NCI-H460 (cell line): Measurements from ENCODE around the gene LEP. TPM values are rescaled to one million over a fixed set of nuclear protein-coding genes. Genes with fewer than 3 reads are reported as not detected.
"Not testable (repeated sequence)": the region's sequence is repeated elsewhere in the genome, so short reads cannot be mapped to it uniquely, and the experiment has no call there.

Experiments
- DNase-seq: peaks from one replicate; pipeline ENCODE4 v3.0.0-alpha.2; 2016; ENCODE audit warnings: low read depth; ENCODE audit errors: extremely low read depth
- total RNA-seq: library from RNA; depleted of rRNA; stranded (reverse); fragments of >200 nt; shearing (Covaris generic); gene quantifications from 2 replicates; pipeline ENCODE4 v1.2.3, GENCODE V29; 2014

LEP gene
- total RNA-seq, 1 experiment from 2014 or later, result not detected

DNA sequence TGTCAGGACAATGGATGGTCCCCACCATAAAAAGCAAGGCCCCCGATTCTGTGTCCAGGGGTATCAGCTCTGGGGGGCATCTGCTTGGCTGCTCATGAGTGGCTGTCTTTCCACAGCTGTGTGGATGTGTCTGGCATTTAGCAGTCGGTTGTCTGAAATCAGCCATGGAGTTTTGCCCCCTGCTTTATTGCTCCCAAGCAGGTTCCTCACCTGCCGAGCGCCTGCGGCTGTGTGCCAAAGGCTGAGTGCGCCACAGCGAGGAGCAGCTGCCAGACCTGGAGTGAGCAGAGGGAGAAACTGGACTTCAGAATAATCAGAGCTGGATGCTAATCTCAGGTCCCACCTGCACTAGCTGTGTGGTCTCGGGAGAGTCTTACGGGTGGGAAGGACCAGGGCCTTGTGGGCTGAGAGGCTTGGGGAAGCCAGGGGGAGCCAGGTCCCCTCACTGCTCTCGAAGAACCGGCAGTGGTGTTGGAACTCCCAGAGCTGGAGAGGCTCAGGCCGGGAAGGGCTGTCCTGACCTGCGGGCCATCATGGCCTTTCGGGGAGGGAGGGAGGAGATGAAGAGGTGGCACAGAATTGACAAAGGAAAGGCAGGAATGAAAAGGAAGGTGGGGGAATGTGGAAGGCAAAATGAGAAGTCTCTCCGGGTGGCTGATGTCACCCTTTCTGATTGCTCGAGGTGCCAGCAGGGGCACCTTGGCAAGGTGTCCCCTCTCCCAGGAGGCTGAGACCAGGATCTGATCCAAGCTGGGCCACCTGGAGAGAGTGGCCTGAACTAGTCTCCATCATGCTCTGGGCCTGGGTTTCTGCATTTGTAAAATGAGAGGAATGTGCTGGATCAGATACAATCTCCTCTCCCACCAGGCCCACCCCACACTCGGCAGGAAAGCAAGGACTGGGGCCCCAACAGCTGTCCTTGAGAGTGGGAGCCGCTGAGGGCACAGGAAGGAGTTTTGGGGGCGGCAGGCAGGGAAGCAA, 30.2 kb upstream of the LEP start:
- DNase-seq, result no peak

DNA sequence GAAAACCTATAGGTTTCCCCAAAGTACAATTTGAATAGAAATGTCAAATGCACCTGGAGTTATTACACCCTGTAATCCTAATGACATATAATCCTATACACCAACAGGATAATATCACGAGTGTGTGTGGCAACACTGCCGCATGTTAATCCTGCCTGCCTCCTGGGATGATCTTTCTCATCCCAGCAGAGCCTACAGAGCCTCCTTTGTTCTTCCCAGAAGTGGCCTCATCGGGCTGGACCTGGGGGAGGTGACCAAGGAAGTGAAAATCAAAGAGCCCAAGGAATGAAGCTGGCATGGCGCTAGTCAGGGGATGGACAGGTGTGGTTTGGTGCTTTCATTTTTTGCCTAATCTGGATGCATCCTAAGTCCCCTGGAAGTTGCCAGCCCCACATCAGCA, 29.5 kb upstream of the LEP start:
- no peak for DNase-seq

DNA sequence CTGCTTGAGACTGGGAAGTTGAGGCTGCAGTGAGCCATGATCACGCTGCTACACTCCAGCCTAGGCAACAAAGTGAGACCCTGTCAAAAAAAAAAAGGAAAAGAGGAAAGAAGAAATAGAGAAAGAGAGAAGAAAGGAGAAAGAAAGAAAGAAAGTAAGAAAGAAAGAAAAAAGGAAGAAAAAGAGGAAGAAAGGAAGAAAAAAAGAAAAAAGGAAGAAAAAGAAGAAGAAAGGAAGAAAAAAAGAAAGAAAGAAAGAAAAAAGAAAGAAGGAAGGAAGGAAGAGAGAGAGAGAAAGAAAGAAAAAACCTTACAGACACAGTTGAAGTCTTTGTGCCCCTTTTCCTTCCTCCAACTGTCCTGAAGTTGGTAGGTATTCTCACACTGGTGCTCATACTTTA, 26.6 kb upstream of the LEP start:
- no peak for DNase-seq

DNA sequence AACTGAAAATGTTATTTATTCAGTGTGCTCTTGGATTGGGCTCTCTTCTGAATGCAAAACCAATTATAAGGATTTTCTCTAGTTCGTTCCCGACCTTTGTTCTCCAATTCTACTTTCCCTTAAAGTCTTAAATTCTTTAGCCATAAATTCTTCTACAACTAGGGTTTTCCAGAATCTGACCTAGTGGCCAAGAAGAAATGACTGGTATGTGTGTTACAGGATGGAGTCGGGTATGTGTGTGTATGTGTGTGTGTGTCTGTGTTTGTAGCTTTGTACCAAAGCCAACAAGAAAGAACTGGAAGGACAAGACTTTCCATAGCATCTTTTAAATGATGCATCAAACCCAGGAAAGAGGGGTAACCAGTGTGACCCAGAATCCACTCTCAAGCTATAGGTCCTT, 25.8 kb upstream of the LEP start:
- no peak for DNase-seq

DNA sequence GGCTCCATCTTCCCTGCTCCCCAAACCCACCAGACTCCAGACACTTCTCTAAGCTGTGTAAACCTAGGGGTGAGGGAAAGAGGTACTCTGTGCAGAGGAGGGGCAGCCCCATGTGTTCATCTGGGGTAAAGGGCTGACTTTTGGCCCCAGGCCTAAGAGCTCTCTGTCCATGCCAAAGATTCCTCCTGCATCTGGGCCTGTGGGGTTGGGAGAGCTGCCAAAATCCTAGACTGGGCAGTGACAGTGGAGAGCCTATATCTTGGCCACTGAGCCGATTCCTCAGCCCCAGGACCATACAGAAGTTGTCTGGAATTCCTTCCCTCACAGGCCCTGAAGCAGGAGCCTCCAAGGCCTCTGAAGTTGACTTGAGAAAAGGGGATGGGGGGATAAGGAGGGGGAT, 25.3 kb upstream of the LEP start:
- DNase-seq, result no peak

DNA sequence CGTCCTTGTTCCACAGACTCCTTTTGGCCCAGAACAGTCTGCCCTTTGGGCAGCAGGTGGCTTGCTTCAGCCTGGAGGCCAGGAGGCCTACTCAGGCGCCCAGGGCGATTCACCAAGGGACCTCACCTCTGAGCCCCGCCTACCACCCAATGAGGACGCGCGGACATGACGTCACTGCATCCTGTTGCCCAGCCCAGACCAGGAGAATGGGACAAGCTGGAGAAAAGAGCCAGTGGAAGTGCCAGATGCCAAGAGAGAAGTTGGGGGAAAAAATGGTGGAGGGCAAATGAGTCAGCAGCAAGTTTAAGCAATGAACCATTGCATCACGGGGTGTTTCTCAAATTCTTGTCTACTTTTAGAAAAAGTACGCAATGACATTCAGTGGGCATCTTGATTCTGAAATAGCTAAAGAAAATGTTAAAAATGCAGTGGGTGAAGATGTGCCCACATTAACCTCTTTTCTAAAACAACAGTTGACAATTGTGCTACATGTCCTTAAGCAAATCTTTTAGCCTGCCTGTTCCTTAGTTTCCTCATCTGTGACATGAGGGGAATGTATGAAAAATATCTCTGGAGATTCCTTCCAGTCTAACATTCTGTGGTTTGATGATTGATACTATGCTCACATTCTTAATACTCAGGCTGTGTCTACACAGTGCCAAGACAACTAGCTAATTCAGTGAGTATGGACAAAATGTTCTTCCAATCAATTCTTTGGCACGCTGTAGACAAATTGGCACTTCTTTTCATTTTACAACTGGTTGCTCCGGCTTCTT, 23.9 kb upstream of the LEP start:
- no peak for DNase-seq

DNA sequence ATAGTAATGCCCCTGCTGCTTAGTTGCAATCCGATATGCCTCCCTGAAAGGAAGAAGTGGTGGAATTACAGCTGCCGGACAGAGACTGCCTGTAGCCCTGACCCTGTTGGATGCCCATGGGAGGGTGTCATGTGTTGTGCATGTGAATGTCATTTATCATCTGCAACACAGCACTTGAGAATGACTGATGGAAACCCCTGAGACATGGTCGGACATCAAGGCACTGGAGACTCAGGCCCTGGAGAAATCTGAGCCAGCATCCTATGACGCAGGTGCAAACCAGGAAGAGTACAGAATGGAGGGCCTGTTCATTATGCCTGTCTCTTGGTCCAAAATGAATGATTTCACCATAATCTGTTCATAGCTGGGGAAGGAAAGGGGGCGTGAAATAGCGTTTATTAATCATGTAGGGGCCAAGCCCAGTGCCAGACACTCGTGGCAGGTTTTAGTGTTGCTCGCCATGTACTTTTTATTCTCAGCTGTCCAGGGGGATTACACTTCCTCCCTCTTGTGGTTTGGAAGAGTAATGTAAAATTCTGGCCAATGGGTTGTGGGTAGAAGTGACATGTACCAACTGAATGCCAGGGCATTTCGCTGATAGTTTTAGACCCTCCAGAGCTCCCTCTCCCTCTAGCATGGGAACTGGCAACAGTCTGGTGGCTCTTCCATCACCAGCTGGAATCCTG, 23.0 kb upstream of the LEP start:
- no peak for DNase-seq

DNA sequence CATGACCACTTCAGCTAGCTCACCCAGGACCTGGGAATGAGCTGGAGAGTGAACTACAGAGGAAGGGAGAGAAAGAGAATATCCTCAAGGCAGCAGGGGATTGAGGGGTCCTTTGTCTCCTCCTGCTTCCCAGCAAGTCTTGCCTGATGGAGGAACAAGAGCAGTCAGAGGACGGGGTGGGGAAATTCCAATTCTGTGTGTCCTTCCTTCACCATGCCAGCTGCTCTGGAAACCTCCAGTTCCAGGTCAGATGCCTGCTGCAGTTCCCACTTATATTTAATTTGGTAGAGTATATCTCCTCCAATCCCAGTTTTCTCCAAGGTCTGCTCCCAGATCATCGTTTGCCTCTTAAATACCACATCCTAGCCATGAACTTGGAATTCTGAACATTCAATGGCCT, 21.4 kb upstream of the LEP start:
- DNase-seq, result no peak

DNA sequence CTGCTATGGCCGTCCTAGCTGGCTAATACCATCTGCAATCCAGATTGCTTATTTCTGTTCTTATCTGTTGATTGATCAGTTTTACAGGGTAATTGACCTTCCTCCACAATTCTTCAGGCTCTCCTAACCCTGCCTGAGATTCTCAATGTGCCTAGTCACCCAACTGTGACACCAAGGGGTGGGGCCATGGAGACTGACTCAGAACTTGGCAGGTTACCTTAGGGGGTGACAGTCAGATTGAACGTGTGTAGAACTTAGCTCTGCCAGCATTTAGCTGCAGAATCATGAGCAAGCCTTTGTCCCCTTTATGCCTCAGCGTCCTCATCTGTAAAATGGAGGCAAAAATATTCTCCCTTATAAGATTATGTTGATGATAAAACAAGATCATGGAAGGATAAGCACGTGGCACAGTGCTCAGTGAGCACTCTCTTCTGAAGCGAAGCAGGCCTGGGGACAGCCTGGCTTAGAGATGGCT, 19.1 kb upstream of the LEP start:
- DNase-seq, result peak; percentile 59

DNA sequence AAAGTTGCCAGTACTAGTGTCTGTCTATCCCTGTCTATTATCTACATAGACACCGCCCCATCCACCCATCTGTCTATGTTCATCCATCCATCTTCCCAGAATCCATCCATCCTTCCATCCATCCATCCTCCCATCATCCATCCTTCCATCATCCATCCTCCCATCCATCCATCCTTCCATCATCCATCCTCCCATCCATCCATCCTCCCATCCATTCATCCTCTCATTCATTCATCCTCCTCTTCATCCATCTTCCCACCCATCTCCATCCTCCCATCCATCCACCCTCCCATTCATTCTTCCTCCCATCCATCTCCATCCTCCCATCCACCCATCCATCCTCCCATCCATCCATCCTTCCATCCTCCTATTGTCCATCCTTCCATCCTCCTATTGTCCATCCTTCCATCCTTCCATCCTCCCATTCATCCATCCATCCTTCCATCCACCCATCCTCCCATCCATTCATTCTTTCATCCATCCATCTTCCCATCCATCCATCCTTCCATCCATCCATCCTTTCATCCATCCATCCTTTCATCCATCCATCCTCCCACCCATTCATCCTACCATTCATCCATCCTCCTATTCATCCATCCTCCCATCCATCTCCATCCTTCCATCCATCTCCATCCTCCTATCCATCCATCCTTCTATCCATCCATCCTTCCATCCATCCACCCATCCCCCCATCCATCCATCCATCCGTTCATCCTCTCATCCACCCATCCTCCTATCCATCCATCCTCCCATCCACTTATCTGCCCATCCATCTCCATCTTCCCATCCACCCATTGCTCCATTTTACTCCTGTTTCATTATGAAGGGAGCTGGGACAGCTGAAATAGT, 14.7 kb upstream of the LEP start:
- DNase-seq, result no peak

DNA sequence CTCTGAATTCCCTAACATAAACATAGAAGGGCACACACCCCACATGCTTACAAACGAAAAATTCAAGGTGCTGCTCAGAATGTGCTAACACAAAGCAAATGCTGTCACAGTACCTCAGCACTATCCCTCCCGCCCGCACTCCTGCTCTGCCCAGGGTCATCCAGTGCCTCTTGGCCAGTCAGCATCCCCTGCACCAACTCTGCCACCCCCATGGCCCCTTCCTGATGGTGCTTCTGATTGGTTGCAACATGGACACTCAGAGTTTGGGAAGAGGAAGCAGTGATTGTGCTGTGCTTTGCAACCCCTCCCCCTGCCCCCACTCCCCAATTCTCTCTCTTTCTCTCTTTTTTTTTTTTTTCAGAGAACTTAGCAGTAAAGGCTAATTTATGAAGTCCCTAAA, 13.8 kb upstream of the LEP start:
- no peak for DNase-seq

DNA sequence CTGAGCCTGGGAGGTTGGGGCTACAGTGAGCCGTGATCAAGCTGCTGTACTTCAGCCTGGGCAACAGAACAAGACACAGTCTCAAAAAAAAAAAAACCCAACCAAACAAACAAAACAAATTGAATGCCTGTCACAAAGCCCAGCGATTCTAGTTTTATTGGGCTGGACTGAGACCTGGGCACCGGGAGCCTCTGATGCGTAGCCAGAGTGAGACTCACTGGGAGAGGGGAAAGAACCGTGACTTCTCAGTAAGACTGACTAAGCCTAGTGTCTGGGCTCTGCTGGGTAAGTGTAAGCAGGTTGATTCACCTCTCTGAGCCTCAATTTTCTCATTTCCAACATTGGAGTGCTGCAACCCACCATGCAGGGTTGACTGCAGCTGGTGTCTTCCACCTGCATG, 10.1 kb upstream of the LEP start:
- DNase-seq, result no peak

DNA sequence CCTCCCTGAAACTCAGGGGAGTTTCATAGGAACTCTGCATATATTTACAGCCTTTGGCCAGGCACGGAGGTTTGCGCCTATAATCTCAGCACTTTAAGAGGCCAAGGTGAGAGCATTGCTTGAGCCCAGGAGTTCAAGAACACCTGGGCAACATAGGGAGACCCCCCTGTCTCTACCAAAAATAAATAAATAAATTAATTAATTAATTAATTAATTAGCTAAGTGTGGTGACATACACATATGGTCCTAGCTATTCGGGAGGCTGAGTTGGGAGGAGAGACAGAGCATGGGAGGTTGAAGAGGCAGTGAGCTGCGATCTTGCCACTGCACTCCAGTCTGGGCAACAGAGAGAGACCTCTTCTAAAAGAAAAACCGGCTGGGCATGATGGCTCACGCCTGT, 9.4 kb upstream of the LEP start:
- DNase-seq, result no peak

DNA sequence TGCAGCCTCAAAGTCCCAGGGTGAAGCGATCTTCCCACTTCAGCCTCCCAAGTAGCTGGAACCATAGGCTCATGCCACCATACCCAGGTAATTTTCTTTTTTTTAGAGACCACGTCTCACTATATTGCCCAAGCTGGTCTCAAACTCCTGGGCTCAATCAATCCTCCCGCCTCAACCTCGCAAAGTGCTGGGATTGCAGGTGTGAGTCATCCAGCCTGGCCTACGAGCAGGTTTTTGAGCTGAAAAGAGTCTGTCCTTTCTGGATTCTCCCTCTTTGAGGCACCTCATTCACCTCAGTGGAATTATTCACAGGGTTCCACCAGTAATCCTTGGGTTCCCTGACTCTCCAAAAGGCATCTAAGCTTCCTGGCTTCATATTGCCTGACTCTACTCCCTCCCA, 7.6 kb upstream of the LEP start:
- no peak for DNase-seq

DNA sequence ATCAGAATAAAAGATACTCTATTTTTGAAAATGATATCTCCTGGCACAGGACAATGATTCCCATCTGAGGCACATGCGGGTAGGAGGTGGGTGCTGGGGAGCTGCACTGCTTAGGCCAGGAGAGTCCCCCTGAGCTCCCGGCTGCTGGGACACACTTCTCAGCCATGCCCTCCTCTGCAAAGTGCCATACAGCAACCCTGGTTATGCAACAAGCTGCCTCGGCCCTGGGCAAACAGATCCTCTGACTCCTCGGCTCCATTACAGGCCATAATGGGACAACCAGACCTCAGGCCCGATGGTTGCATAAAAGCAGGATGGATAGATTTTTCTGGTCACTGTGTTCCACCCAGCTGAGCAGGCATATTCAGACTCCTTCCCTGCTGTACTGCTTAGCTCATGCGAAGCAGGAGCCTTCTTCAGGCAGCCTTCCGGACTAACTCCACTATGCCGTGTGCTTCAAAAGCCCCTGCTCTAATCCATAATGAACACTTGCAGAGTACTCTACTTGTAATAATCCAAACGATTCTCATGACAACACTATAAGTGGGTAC, 6.5 kb upstream of the LEP start:
- DNase-seq, result no peak

DNA sequence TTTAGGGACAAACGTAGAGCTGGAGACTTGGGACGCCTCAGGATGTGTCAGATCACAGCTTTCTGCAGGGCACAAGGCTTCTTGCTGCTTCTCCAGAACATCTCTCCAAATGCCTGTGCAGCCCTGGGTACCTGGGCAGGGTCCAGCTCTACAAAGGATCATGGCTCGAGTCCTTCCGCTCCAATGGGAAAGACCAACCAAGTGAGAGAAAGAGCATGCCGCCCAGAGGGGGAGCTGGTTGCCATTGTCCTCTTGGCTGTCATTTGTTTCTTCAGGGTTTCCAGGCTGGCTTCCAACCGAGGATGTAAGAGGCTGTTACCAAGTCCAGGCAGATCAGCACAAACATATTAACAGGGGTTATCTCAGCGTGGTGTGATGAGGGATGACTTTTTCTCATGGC, 5.6 kb upstream of the LEP start:
- no peak for DNase-seq

DNA sequence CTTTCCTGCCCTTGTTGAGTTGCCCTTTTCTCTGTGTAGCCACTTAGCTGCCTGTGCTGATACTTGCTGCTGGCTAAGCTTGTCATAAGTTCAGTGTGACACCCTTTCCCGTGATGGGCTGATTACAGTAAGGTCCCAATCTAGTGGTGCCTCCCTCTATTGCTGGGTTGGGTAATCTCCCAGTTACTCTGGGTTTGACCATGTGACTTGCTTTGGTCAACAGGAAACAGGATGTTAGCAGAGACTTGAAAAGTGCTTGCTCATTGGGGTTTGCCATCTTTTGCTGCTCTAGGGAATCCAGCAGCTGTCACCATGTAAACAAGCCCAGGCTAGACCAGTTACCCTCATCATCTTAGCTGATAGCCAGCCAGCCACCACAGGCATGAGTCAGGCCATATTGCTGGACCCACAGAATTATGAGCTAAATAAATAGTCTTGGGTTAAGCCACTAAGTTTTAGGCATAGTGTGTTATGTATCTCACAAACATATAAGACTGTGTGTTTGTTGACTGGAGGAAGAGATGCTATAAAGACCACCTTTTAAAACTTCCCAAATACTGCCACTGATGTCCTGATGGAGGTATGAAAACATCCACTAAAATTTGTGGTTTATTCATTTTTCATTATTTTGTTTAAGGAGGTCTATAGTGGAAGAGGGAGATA, 4.0 kb upstream of the LEP start:
- peak; percentile 81 for DNase-seq

DNA sequence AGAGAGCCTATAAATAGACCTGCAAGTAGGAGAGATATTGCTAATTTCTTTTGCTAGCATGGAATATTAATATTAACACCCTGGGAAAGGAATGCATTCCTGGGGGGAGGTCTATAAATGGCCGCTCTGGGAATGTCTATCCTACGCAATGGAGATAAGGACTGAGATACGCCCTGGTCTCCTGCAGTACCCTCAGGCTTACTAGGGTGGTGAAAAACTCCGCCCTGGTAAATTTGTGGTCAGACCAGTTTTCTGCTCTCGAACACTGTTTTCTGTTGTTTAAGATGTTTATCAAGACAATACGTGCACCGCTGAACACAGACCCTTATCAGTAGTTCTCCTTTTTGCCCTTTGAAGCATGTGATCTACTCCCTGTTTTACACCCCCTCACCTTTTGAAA, 1.9 kb upstream of the LEP start:
- not testable (repeated sequence) for DNase-seq

DNA sequence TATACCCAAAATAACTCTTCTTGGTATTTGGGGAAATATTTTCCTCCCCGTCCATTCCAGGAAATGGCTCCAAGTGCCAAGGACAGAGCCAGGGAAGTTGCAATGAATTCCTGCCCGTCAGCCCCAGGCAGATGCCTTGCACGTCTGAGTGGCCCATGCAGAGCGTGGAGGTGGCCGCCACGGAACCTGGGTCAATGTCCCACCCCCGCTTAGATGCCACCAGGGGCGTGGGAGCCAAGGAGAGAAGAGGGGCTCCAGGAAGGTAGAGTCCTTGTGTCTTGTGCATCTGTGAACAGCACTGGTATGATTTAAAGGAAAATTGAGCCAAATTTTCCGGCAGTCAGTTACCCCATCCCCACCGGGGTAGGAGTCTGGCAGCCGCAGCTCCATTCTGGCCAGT, 1.6 kb downstream of the LEP start:
- DNase-seq, result no peak
